GM12892 (cell line): ENCODE results near the gene C1orf210.

ENCODE experiments used
- POLR2A ChIP-seq: IDR thresholded peaks from 2 replicates; pipeline ENCODE4 v1.6.1; 2011; ENCODE audit warnings: low read depth, low read length, control low read depth
- POLR2AphosphoS5 ChIP-seq: IDR thresholded peaks from 2 replicates; pipeline ENCODE4 v1.6.1; 2011; ENCODE audit warnings: low read depth, low read length, control low read depth
- TAF1 ChIP-seq: IDR thresholded peaks from 2 replicates; pipeline ENCODE4 v1.6.1; 2011; ENCODE audit warnings: low read depth, mild to moderate bottlenecking, control low read depth, low read length, borderline replicate concordance

GRCh38 chr1:43275826-43276620 lies 9.4 kb downstream of the C1orf210 start:
- TF ChIP-seq POLR2A, result no peak
- no peak for TF ChIP-seq POLR2AphosphoS5
- no peak for TF ChIP-seq TAF1
